Measurements from ENCODE around the gene FBP1.

- TF ChIP-seq CTCF (IDR thresholded peaks at IDR 0.05) (no peak), POLR2A (IDR thresholded peaks at IDR 0.05) (no peak)
Observed at GRCh38 chr9:94650949-94651348, 11.6 kb upstream of the FBP1 start.

Data from lower leg skin (tissue), 3 donors.